Keratinocyte (primary cell): ENCODE results near the gene RASA3. TPM values are rescaled to one million over a fixed set of nuclear protein-coding genes. Genes with fewer than 3 reads are reported as not detected.

Experiments
- DNase-seq: peaks from one replicate; pipeline ENCODE4 v3.0.0-alpha.2; 2011; ENCODE audit warnings: low read depth, missing footprints, low spot score
- FAIRE-seq: peaks from 2 replicates; lab custom pipeline; 2011; peaks lifted over from hg19 to GRCh38; lab: Jason Lieb, UNC
- H2AFZ ChIP-seq: 2 replicates; pipeline ENCODE4 v1.6.0; 2012; ENCODE audit warnings: low read length, control low read depth, inconsistent platforms; ENCODE audit not compliant: control insufficient read depth
- H3K27ac ChIP-seq: 2 replicates; pipeline ENCODE4 v1.5.1; 2011; ENCODE audit warnings: low read length; ENCODE audit not compliant: control insufficient read depth, insufficient read depth
- H3K27me3 ChIP-seq: 3 replicates; pipeline ENCODE4 v1.6.0; 2011; ENCODE audit warnings: low read length; ENCODE audit not compliant: control insufficient read depth, insufficient read depth; ENCODE audit errors: extremely low read depth
- H3K36me3 ChIP-seq, 2 experiments: 2 replicates in 1 of 2; 3 replicates in 1 of 2; pipeline ENCODE4 v1.5.1; 2011; ENCODE audit warnings: low read length in 2 of 2, mild to moderate bottlenecking in 1 of 2; ENCODE audit not compliant: control insufficient read depth in 2 of 2, insufficient read depth in 2 of 2; ENCODE audit errors: extremely low read depth in 1 of 2
- H3K4me1 ChIP-seq: 3 replicates; pipeline ENCODE4 v1.5.1; 2011; ENCODE audit warnings: low read length; ENCODE audit not compliant: control insufficient read depth, insufficient read depth; ENCODE audit errors: extremely low read depth
- H3K4me2 ChIP-seq: 3 replicates; pipeline ENCODE4 v1.6.0; 2011; ENCODE audit warnings: low read depth, low read length; ENCODE audit not compliant: control insufficient read depth, insufficient read depth; ENCODE audit errors: extremely low read depth
- H3K4me3 ChIP-seq, 3 experiments: fragments of 200-600 bp in 1 of 3; sonication (generic) in 1 of 3; 2 replicates in 2 of 3; 3 replicates in 1 of 3; pipeline ENCODE4 v1.5.1; 2011 to 2016; ENCODE audit warnings: low read length in 3 of 3, mild to moderate bottlenecking in 3 of 3, control low read depth in 2 of 3, inconsistent platforms in 1 of 3, low read depth in 1 of 3, mixed read lengths in 1 of 3, mixed run types in 1 of 3, moderate library complexity in 1 of 3; ENCODE audit not compliant: control insufficient read depth in 2 of 3, insufficient read depth in 2 of 3; ENCODE audit errors: extremely low read depth in 1 of 3
- H3K79me2 ChIP-seq: 2 replicates; pipeline ENCODE4 v1.6.0; 2012; ENCODE audit warnings: low read length; ENCODE audit not compliant: control insufficient read depth, insufficient read depth
- H3K9ac ChIP-seq: 3 replicates; pipeline ENCODE4 v1.6.0; 2011; ENCODE audit warnings: low read length; ENCODE audit not compliant: control insufficient read depth, insufficient read depth; ENCODE audit errors: extremely low read depth
- H3K9me1 ChIP-seq: 3 replicates; pipeline ENCODE4 v1.6.0; 2011; ENCODE audit warnings: low read length; ENCODE audit not compliant: control insufficient read depth, insufficient read depth; ENCODE audit errors: extremely low read depth
- H3K9me3 ChIP-seq: 2 replicates; pipeline ENCODE4 v1.5.1; 2012; ENCODE audit warnings: low read depth, low read length; ENCODE audit not compliant: control insufficient read depth
- H4K20me1 ChIP-seq: 3 replicates; pipeline ENCODE4 v1.6.0; 2011; ENCODE audit warnings: low read length; ENCODE audit not compliant: control insufficient read depth, insufficient read depth; ENCODE audit errors: extremely low read depth
- CTCF ChIP-seq, 3 experiments: IDR thresholded peaks in 1 of 3; conservative IDR thresholded peaks in 1 of 3; optimal IDR thresholded peaks in 1 of 3; 2 replicates in 2 of 3; 3 replicates in 1 of 3; pipeline versions ENCODE3 to v1.5.1; 2011; ENCODE audit warnings: low read length in 3 of 3, mild to moderate bottlenecking in 3 of 3, moderate library complexity in 2 of 3, control low read depth in 1 of 3, inconsistent platforms in 1 of 3; ENCODE audit not compliant: insufficient read depth in 2 of 3; ENCODE audit errors: extremely low read depth in 1 of 3
- EZH2 ChIP-seq: IDR thresholded peaks from one replicate; pipeline ENCODE4 v1.6.1; 2012; ENCODE audit warnings: inconsistent platforms, mild to moderate bottlenecking, low read length, moderate library complexity
- dilution Hi-C: fragments of 300-500 bp; cut with MboI; formaldehyde crosslinking; loops from one replicate; pipeline ENCODE4 v1.7.0; 2020; ENCODE audit warnings: low sequenced_read_pairs; ENCODE audit not compliant: extremely low pct_ligation_motif_present
- polyA plus RNA-seq, 5 experiments: library from polyadenylated mRNA; depleted of rRNA in 3 of 5; stranded (reverse) in 3 of 5; stranded (forward) in 1 of 5; unstranded in 1 of 5; fragments of >200 nt; gene quantifications; 1 replicate in 1 of 5; 2 replicates in 3 of 5; 3 replicates in 1 of 5; pipeline versions ENCODE4 v1.2.1 to v1.2.3, GENCODE V29; 2011 to 2012; ENCODE audit warnings: missing spikeins in 2 of 5, low read depth in 1 of 5, low replicate concordance in 1 of 5

RASA3 gene
- polyA plus RNA-seq, 1 donor (not counting 4 experiments of a cell fraction or from before 2014, with no cell fraction given) = 4.1 TPM

DNA sequence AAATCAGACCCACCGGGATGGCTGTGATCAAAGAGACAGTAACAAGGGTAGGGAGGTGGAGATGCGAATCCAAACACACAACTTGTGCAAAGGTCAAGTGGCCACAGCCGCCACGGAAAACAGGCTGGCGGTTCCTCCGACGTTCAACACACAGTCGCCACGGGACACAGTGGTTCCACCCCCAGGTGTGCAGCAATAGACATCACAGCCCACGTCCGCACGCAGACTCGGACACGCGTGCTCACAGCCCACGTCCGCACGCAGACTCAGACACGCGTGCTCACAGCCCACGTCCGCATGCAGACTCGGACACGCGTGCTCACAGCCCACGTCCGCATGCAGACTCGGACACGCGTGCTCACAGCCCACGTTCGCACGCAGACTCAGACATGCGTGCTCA lies 70.1 kb downstream of the RASA3 start:
- DNase-seq = no peak
- Histone ChIP-seq H3K4me3 (no peak overlapping the region), H3K27ac (no peak overlapping the region), H3K4me1 (peaks cover 27% of the 10 kb centered on the region), H3K27me3 (no peaks in the 10 kb centered on the region), H3K9me1 (no peaks in the 10 kb centered on the region), H4K20me1 (no peaks in the 10 kb centered on the region), H3K36me3 (no peaks in the 10 kb centered on the region), H3K9ac (no peak overlapping the region), H3K9me3 (no peaks in the 10 kb centered on the region), H3K4me2 (no peak overlapping the region), H3K79me2 (peaks cover 5% of the 10 kb centered on the region), H2AFZ (no peak overlapping the region)
- no peak for TF ChIP-seq CTCF (optimal IDR thresholded peaks at IDR 0.05 in 1 of 3, IDR thresholded peaks at IDR 0.05 in 1 of 3, conservative IDR thresholded peaks at IDR 0.05 in 1 of 3; ENCODE audit: extremely low read depth in 1 of 3, insufficient read depth in 2 of 3, low read length in 3 of 3)
- TF ChIP-seq EZH2 = no peak
- dilution Hi-C loops = no loop called here
- no peak for FAIRE-seq

GRCh38 chr13:114061744-114062143 lies 70.7 kb downstream of the RASA3 start:
- Histone ChIP-seq H3K4me3 (no peak overlapping the region), H4K20me1 (no peaks in the 10 kb centered on the region), H3K9me1 (no peaks in the 10 kb centered on the region), H3K27ac (no peak overlapping the region), H3K36me3 (no peaks in the 10 kb centered on the region), H3K4me2 (no peak overlapping the region), H2AFZ (no peak overlapping the region), H3K9me3 (no peaks in the 10 kb centered on the region), H3K4me1 (peaks cover 24% of the 10 kb centered on the region), H3K79me2 (peaks cover 5% of the 10 kb centered on the region), H3K9ac (no peak overlapping the region), H3K27me3 (no peaks in the 10 kb centered on the region)
- FAIRE-seq = no peak
- dilution Hi-C loops = no loop called here
- TF ChIP-seq CTCF (optimal IDR thresholded peaks at IDR 0.05 in 1 of 3, IDR thresholded peaks at IDR 0.05 in 1 of 3, conservative IDR thresholded peaks at IDR 0.05 in 1 of 3; ENCODE audit: extremely low read depth in 1 of 3, insufficient read depth in 2 of 3, low read length in 3 of 3) (no peak), EZH2 (no peak)
- DNase-seq = no peak
